Esophagus squamous epithelium (tissue), 5 donors: ENCODE results near the gene PPP1R9A. TPM values are rescaled to one million over a fixed set of nuclear protein-coding genes. Genes with fewer than 3 reads are reported as not detected.

Experiments
- DNase-seq: peaks from one replicate; lab custom pipeline; 2025; lab: John Stamatoyannopoulos, UW
- H3K27ac ChIP-seq, 4 donors: fragments of 200-600 bp; sonication (generic); one replicate each; pipeline ENCODE4 v1.5.1; 2016 to 2019; ENCODE audit warnings: mild to moderate bottlenecking in 1 of 4
- H3K27me3 ChIP-seq, 4 donors: fragments of 200-600 bp; sonication (generic); 1 replicate in 3 of 4; 2 replicates in 1 of 4; pipeline versions ENCODE4 v1.5.1 to v1.6.0; 2017 to 2021; ENCODE audit warnings: antibody characterized with exemption in 1 of 4
- H3K36me3 ChIP-seq, 3 donors: fragments of 200-600 bp; sonication (generic); one replicate each; pipeline ENCODE4 v1.5.1; 2016 to 2019
- H3K4me1 ChIP-seq, 3 donors: fragments of 200-600 bp; sonication (generic); one replicate each; pipeline ENCODE4 v1.5.1; 2017 to 2019
- H3K4me3 ChIP-seq, 4 donors: fragments of 200-600 bp; sonication (generic); 1 replicate in 3 of 4; 2 replicates in 1 of 4; pipeline ENCODE4 v1.5.1; 2016 to 2019; ENCODE audit warnings: mild to moderate bottlenecking in 2 of 4, moderate library complexity in 1 of 4
- H3K9me3 ChIP-seq, 3 donors: fragments of 200-600 bp; sonication (generic); one replicate each; pipeline ENCODE4 v1.5.1; 2016 to 2019
- POLR2A ChIP-seq, 4 donors: fragments of 450-650 bp; IDR thresholded peaks; one replicate each; pipeline ENCODE4 v1.6.1; 2017; ENCODE audit warnings: antibody characterized with exemption in 4 of 4, mild to moderate bottlenecking in 4 of 4, moderate library complexity in 3 of 4
- WGBS, 2 donors: methylation state at CpG; one replicate each; pipeline ENCODE4 v1.1.5; 2018; 5-methylcytosine and 5-hydroxymethylcytosine counted together
- intact Hi-C: fragments of 100-400 bp; cut with DNase I; formaldehyde crosslinking; loops from one replicate; pipeline ENCODE4 v1.15.0; 2022
- total RNA-seq, 4 donors: library from RNA; depleted of rRNA; stranded (reverse); fragments of >200 nt; gene quantifications; one replicate each; pipeline ENCODE4 v1.1.0, GENCODE V29; 2016
- TF ChIP-seq, protein P1 (sequence below), 6 experiments: fragments of 450-650 bp in 4 of 6; fragments of 200-600 bp in 2 of 6; sonication (generic) in 2 of 6; IDR thresholded peaks; one replicate each; pipeline ENCODE4 v1.5.1; 2016 to 2019; ENCODE audit warnings: antibody characterized with exemption in 6 of 6, mild to moderate bottlenecking in 4 of 6, moderate library complexity in 4 of 6
- donor health status: DM: yes; HTN: yes; CAD: no.

The PPP1R9A gene
- total RNA-seq, 4 donors from 2014 or later: 0.04 to 6.3 (median 1.0) TPM

DNA sequence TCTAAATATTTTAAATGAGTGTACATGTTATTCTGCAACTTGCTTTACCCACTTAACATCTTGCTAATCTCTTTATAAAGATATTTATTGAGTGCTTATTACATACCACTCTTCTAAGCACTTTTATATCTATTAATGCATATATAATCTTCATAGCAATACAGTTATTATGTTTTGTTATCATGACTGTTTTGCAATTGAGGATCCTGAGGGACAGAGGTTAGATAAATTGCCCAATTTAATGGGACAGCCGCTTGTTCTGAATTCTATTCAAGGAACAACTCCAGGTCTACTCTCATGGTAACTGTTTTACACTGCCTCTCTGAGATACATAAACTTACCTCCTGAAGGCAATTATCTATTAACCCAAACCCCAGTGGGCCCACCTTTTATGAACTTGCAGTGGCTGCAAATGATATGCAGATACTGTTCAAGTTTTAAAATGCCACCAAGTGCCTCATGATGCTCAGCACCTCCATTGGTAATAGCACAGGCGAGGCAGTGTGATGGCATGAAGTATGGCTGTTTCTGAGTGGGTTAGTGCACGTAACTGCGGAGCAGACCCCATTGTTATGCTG, 356.5 kb downstream of the PPP1R9A start:
- intact Hi-C loops: no loop called here
- Histone ChIP-seq H3K9me3 (no peaks in the 10 kb centered on the region), H3K4me3 (no peak overlapping the region), H3K36me3 (no peaks in the 10 kb centered on the region), H3K27ac (no peak overlapping the region), H3K4me1 (no peaks in the 10 kb centered on the region), H3K27me3 (no peaks in the 10 kb centered on the region)
- WGBS, 2 donors: 79 to 88% methylated on average over 4 of the region's 4 CpGs
- TF ChIP-seq POLR2A (IDR thresholded peaks at IDR 0.05): no peak
- TF ChIP-seq, protein P1, sequence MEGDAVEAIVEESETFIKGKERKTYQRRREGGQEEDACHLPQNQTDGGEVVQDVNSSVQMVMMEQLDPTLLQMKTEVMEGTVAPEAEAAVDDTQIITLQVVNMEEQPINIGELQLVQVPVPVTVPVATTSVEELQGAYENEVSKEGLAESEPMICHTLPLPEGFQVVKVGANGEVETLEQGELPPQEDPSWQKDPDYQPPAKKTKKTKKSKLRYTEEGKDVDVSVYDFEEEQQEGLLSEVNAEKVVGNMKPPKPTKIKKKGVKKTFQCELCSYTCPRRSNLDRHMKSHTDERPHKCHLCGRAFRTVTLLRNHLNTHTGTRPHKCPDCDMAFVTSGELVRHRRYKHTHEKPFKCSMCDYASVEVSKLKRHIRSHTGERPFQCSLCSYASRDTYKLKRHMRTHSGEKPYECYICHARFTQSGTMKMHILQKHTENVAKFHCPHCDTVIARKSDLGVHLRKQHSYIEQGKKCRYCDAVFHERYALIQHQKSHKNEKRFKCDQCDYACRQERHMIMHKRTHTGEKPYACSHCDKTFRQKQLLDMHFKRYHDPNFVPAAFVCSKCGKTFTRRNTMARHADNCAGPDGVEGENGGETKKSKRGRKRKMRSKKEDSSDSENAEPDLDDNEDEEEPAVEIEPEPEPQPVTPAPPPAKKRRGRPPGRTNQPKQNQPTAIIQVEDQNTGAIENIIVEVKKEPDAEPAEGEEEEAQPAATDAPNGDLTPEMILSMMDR (IDR thresholded peaks at IDR 0.05): no peak
- no peak for DNase-seq

DNA sequence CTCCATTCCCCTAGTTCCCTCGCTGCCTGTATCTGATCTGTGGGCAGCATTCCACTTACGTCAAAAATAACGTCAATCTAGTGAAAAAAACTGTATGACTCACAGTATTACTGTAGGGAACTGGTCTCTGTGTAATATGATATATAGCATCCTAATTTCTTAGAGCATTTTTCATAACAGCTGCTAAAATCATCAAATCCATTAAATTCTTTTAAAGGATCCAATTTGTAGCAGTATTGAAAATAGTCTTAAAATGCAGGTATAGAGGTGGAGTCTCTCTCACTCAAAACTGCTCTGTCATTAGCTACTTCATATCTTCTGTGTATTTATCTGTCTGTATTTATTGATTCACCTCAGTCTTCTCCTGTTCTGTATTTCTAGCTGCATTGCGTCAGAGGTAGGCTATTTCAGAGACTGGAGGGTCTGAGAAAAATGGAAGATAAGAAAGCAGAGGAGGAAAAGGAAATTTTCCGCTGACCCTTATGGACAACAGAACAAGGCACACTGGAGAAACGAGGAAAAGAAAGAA, 357.0 kb downstream of the PPP1R9A start:
- Histone ChIP-seq H3K9me3 (no peaks in the 10 kb centered on the region), H3K4me1 (no peaks in the 10 kb centered on the region), H3K4me3 (no peak overlapping the region), H3K27ac (no peak overlapping the region), H3K27me3 (no peaks in the 10 kb centered on the region), H3K36me3 (no peaks in the 10 kb centered on the region)
- no peak for DNase-seq
- intact Hi-C loops: no loop called here
- TF ChIP-seq POLR2A (IDR thresholded peaks at IDR 0.05): no peak
- TF ChIP-seq, protein P1 (IDR thresholded peaks at IDR 0.05): no peak
- 63 to 78% methylated on average over 6 of the region's 6 CpGs for WGBS, 2 donors

DNA sequence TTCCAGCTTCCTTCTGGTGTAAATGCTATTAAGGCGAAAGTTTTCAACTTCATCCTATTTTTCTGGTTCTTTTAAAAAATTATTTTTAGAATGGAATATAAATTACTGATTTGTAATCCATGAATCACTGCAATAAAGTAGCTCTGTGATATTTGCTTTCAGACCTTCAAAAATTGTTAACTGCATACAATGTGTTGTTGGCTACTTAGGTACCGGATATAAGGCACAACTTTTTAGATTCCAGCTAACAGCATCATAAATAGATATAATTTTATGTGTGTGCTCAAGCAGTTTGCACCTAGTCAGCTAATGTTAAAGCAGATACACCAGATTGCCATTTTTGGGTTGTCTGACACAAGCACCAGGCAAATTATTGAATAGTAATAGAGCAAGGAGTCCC, 358.2 kb downstream of the PPP1R9A start:
- Histone ChIP-seq H3K27ac (no peak overlapping the region), H3K4me3 (no peak overlapping the region), H3K4me1 (no peaks in the 10 kb centered on the region), H3K9me3 (no peaks in the 10 kb centered on the region), H3K27me3 (no peaks in the 10 kb centered on the region), H3K36me3 (no peaks in the 10 kb centered on the region)
- no peak for DNase-seq
- TF ChIP-seq POLR2A (IDR thresholded peaks at IDR 0.05): no peak
- TF ChIP-seq, protein P1 (IDR thresholded peaks at IDR 0.05): no peak
- 84 to 90% methylated on average over 2 of the region's 2 CpGs for WGBS, 2 donors
- intact Hi-C loops: no loop called here

DNA sequence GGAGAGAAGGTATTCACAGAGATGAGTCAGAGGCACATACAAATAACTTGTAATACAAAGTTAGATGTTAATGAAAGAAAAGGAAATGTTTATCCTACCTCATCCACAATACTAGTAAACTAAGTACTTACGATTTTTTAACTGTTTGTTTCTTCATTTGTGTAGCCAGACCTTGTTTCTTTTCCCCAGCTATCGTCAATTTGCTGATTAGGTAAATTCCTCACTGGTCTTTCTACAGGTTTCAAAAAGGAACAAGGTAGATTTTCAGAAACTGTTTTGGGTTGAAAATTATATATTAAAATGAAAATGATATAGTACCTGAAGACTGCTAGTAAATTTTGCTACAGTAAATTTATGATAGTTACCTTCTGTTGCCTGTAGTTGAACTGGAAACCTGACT, 360.4 kb downstream of the PPP1R9A start:
- WGBS, 2 donors: 56 to 69% methylated on average over 2 of the region's 2 CpGs
- intact Hi-C loops: no loop called here
- no peaks in the 10 kb centered on the region for H3K27me3 ChIP-seq
- no peak for TF ChIP-seq POLR2A (IDR thresholded peaks at IDR 0.05)
- TF ChIP-seq, protein P1 (IDR thresholded peaks at IDR 0.05): no peak
- H3K4me3 ChIP-seq: no peak overlapping the region
- H3K9me3 ChIP-seq: no peaks in the 10 kb centered on the region
- DNase-seq: no peak
- H3K27ac ChIP-seq: no peak overlapping the region
- H3K4me1 ChIP-seq: no peaks in the 10 kb centered on the region
- no peaks in the 10 kb centered on the region for H3K36me3 ChIP-seq

DNA sequence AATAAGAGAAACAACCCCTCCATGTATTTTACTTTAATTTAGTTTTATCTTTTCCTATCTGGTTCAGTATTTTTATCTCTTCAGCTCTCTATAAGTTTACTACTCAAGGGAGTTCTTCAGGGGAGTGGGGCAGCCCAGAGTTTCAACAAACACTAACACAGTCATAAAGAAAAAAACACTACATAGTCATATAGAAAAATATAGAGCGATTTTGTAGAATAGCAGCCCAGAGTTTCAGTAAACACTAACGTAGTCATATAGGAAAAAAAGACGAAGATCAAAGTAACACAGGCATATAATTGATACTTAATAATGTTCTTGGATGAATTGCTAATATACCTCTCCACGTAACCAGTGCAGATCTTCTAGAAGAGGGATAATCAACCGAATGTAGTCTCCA, 362.2 kb downstream of the PPP1R9A start:
- Histone ChIP-seq H3K36me3 (no peaks in the 10 kb centered on the region), H3K27ac (no peak overlapping the region), H3K4me3 (no peak overlapping the region), H3K9me3 (no peaks in the 10 kb centered on the region), H3K4me1 (no peaks in the 10 kb centered on the region), H3K27me3 (no peaks in the 10 kb centered on the region)
- no peak for DNase-seq
- no peak for TF ChIP-seq POLR2A (IDR thresholded peaks at IDR 0.05)
- TF ChIP-seq, protein P1 (IDR thresholded peaks at IDR 0.05): no peak
- 65 to 80% methylated on average over 5 of the region's 5 CpGs for WGBS, 2 donors
- intact Hi-C loops: no loop called here
